Measurements from ENCODE around the gene ABCA2. TPM values are rescaled to one million over a fixed set of nuclear protein-coding genes. Genes with fewer than 3 reads are reported as not detected.

ABCA2 gene
- total RNA-seq, 1 donor from 2014 or later, result 45.0 TPM

DNA sequence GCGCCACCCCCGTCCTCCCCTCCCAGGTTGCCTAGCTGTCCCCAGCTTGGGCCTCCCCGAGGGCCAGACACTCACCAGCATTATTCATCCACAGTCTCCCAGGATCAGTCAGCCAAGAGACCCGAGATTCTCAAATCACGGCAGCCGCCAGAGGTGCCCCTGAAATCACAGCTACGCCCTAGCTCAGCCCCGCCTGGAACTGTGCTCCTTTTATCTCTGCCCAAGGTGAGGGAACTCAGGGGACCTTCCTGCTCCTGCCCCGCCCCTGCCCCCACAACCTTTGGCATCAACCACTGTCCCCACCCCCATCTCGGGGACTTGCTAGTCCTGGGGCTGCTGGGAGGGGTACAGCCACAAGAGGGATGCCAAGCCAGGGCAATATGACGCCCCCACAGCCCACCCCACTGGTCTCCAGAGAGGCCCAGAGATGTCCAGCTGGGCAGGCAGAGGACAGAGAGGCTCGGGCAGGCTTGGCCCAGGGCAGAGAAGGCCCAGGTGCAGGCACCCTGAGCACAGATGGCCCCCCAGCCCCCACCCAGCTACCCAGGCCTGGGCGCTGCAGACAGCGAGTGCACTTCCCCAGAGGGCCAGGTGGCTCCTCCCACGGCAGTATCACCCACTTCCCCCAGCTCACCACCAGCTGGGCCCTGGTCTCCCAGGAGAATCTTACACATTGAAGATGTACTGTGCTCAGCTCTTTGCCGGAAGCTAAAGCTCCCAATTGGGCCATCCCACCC, 4.0 kb upstream of the ABCA2 start, which contains the start of gene FUT7:
FUT7 (minus strand) TSS at position 185 of the 737 bp plus-strand sequence; CDS start at position 88, 97 bp downstream.
- no peaks in the 10 kb centered on the region for H3K36me3 ChIP-seq
- intact Hi-C loops (cut with DNase I), result no loop called here
- ATAC-seq, result no peak
- no peak for DNase-seq
- TF ChIP-seq, protein P1, sequence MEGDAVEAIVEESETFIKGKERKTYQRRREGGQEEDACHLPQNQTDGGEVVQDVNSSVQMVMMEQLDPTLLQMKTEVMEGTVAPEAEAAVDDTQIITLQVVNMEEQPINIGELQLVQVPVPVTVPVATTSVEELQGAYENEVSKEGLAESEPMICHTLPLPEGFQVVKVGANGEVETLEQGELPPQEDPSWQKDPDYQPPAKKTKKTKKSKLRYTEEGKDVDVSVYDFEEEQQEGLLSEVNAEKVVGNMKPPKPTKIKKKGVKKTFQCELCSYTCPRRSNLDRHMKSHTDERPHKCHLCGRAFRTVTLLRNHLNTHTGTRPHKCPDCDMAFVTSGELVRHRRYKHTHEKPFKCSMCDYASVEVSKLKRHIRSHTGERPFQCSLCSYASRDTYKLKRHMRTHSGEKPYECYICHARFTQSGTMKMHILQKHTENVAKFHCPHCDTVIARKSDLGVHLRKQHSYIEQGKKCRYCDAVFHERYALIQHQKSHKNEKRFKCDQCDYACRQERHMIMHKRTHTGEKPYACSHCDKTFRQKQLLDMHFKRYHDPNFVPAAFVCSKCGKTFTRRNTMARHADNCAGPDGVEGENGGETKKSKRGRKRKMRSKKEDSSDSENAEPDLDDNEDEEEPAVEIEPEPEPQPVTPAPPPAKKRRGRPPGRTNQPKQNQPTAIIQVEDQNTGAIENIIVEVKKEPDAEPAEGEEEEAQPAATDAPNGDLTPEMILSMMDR (IDR thresholded peaks at IDR 0.05), result no peak
- no peaks in the 10 kb centered on the region for H3K27me3 ChIP-seq (ENCODE audit: low read depth)
- H3K9me3 ChIP-seq, result no peaks in the 10 kb centered on the region
- H3K4me1 ChIP-seq, result peaks cover 65% of the 10 kb centered on the region
- H3K4me3 ChIP-seq, result peak within 1 kb of the TSS; percentile 68
- H3K27ac ChIP-seq, result peak within 1 kb of the TSS; percentile 53

DNA sequence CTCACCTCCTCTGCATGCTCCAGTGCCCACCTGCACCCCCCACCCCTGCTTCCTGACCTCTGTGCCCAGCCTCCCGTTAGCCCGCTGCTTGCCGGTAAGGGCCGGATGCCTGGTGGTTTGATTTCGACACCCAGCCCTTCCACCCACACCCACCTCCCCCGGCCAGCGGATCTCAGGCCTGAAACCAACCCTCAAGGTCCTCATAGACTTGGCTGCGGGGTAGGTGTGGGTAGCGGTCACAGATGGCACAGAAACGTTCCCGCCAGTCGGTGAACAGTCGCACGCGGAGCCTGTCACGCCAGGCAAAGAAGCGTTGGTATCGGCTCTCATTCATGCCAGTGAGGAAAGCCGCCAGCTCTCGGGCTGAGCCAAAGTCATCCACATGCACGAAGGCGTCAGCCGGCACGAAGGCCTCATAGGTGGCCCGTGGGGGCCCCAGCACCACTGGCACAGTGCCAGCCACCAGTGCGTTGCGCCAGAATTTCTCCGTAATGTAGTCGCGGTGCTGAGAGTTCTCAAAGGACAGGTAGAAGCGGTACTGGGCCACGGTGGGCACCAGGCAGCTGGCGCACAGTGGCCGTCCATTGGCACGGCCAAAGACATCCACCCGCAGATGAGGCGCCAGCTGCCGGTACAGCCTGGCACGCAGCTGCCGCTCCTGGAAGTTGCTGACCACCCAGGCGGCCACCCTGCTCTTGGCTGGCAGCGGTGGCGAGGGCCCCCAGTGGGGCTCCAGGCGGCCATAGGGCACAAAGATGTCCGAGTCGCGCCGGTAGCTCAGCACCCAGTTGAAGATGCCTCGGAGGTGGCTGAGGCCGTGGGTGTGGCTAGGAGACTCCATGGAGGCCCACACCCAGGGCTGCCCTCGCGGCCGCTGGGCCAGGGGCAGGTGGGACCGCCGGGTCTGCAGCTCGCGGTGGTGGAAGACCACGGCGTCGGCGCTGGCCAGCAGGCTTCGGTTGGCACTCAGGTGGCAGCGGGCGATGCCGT, 2.8 kb upstream of the ABCA2 start:
- no peaks in the 10 kb centered on the region for H3K27me3 ChIP-seq (ENCODE audit: low read depth)
- H3K4me1 ChIP-seq, result peaks cover 77% of the 10 kb centered on the region
- peak overlapping the region; percentile 53 for H3K27ac ChIP-seq
- ATAC-seq (no peak), DNase-seq (peak; percentile 75)
- intact Hi-C loops (cut with DNase I), result no loop called here
- no peaks in the 10 kb centered on the region for H3K36me3 ChIP-seq
- no peaks in the 10 kb centered on the region for H3K9me3 ChIP-seq
- H3K4me3 ChIP-seq, result peak overlapping the region; percentile 68
- TF ChIP-seq, protein P1 (IDR thresholded peaks at IDR 0.05), result no peak

DNA sequence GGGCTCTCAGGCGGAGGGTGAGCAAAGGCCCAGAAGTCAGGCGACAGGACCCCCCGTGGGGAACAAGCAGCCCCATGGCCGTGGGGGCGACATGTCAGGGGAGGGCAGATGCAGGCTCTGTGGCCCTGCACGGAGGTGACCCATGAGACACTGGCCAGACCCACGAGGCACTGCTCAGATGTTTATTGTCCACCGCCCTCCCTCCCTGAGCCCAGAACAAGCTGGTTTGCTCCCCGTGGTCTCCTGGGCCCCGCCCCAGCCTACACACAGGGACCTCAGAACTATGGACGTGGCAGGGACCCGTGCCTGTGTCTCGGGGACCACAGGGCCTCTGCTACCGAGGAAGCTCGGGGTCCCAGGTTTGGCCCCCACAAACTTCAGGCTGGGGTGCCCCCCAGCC, 2.0 kb upstream of the ABCA2 start:
- intact Hi-C loops (cut with DNase I), result no loop called here
- Histone ChIP-seq H3K27me3 (ENCODE audit: low read depth) (no peaks in the 10 kb centered on the region), H3K9me3 (no peaks in the 10 kb centered on the region), H3K4me1 (peaks cover 70% of the 10 kb centered on the region), H3K36me3 (no peaks in the 10 kb centered on the region), H3K4me3 (peak overlapping the region; percentile 68), H3K27ac (peak overlapping the region; percentile 53)
- no peak for DNase-seq
- ATAC-seq, result no peak
- TF ChIP-seq, protein P1 (IDR thresholded peaks at IDR 0.05), result no peak

DNA sequence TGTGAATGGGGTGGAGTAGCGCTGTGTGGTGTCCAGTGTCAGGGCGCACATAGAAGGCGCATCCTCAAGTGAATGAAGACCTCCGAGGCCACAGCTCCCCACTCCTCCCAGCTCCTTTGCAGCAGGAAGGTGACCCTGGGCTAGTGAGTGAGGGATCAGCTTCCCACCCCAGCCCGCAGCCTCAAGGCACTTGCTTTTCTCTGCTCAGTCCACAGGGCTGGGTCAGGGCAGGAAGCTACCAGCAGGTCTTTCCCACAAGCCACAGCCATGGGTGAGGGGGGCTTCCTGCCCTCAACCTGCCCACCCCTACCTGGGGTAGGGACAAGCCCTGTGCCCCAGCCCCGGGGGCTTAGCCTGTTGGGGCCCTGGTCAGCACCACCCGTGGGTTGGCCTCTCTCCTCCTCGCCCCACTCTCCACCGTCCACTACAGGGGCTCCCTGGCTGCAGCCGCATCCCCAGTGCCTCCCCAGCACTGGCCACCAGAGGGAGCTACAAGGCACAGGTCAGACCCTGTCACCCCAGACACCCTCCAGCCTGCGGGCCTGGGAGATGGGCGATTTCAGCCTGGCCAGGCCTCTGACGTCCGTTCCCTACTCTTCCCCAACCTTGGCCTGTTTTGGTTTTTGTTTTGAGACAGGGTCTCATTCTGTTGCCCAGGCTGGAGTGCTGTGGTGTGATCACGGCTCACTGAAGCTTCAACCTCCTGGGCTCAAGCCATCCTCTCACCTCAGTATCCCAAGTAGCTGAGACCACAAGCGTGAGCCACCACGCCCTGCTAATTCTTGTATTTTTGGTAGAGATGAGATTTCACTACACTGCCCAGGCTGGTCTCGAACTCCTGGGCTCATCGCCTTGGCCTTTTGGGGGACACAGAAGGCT, 1.3 kb upstream of the ABCA2 start:
- Histone ChIP-seq H3K36me3 (no peaks in the 10 kb centered on the region), H3K27me3 (ENCODE audit: low read depth) (no peaks in the 10 kb centered on the region), H3K4me3 (peak overlapping the region; percentile 68), H3K27ac (peak overlapping the region; percentile 53), H3K4me1 (peaks cover 62% of the 10 kb centered on the region), H3K9me3 (no peaks in the 10 kb centered on the region)
- peak; percentile 85 for DNase-seq
- TF ChIP-seq, protein P1 (IDR thresholded peaks at IDR 0.05), result peak; percentile 95
- intact Hi-C loops (cut with DNase I), result no loop called here
- ATAC-seq, result peak; percentile 81 to 84

All from lower lobe of right lung (tissue), 2 donors.